IPS-18a (cell line): ENCODE measurements around the gene HNRNPA0.

Source experiments
- H3K27ac ChIP-seq: one replicate; pipeline ENCODE4 v1.5.1; 2013; ENCODE audit warnings: low read length
- H3K27me3 ChIP-seq: one replicate; pipeline ENCODE4 v1.6.1; 2013; ENCODE audit warnings: mild to moderate bottlenecking, low read length; ENCODE audit not compliant: control insufficient read depth, insufficient read depth
- H3K36me3 ChIP-seq: one replicate; pipeline ENCODE4 v1.6.1; 2013; ENCODE audit warnings: low read depth, low read length; ENCODE audit not compliant: control insufficient read depth
- H3K4me1 ChIP-seq: one replicate; pipeline ENCODE4 v1.6.1; 2013; ENCODE audit warnings: low read depth, low read length; ENCODE audit not compliant: control insufficient read depth
- H3K4me3 ChIP-seq: one replicate; pipeline ENCODE4 v1.5.1; 2013; ENCODE audit warnings: low read length
- H3K9ac ChIP-seq: one replicate; pipeline ENCODE4 v1.6.1; 2013; ENCODE audit warnings: mild to moderate bottlenecking, low read length, moderate library complexity
- H3K9me3 ChIP-seq: one replicate; pipeline ENCODE4 v1.6.1; 2013; ENCODE audit warnings: low read depth, low read length; ENCODE audit not compliant: control insufficient read depth

The HNRNPA0 gene

GRCh38 chr5:137696481-137696880 is 57.7 kb downstream of the HNRNPA0 start:
- Histone ChIP-seq H3K27me3 (no peaks in the 10 kb centered on the region), H3K36me3 (peaks cover 10% of the 10 kb centered on the region), H3K9me3 (no peaks in the 10 kb centered on the region), H3K9ac (no peak overlapping the region), H3K27ac (no peak overlapping the region), H3K4me3 (no peak overlapping the region), H3K4me1 (no peaks in the 10 kb centered on the region)

- Histone ChIP-seq H3K36me3 (peaks cover 10% of the 10 kb centered on the region), H3K27ac (no peak overlapping the region), H3K27me3 (no peaks in the 10 kb centered on the region), H3K4me1 (no peaks in the 10 kb centered on the region), H3K4me3 (no peak overlapping the region), H3K9me3 (no peaks in the 10 kb centered on the region), H3K9ac (no peak overlapping the region)
These were observed 58.3 kb downstream of the HNRNPA0 start for GRCh38 chr5:137695651-137696428.
